WERI-Rb-1 (cell line): Measurements from ENCODE around the gene TGIF1.
"Not testable (repeated sequence)": the region's sequence is repeated elsewhere in the genome, so short reads cannot be mapped to it uniquely, and the experiment has no call there.

Experiments used
- DNase-seq: peaks from one replicate; pipeline ENCODE4 v3.0.0-alpha.2; 2020
- H3K27ac ChIP-seq: fragments of 250-450 bp; sonication (Bioruptor Pico); 2 replicates; pipeline ENCODE4 v1.5.1; 2020; ENCODE audit warnings: mild to moderate bottlenecking, moderate library complexity
- H3K27me3 ChIP-seq: fragments of 250-450 bp; sonication (Bioruptor Pico); 2 replicates; pipeline ENCODE4 v1.5.1; 2021; ENCODE audit warnings: mild to moderate bottlenecking, low read depth, moderate library complexity; ENCODE audit not compliant: insufficient read depth, severe bottlenecking
- H3K36me3 ChIP-seq: fragments of 250-450 bp; sonication (Bioruptor Pico); 2 replicates; pipeline ENCODE4 v1.5.1; 2020; ENCODE audit warnings: mild to moderate bottlenecking, moderate library complexity
- H3K4me3 ChIP-seq: 2 replicates; pipeline ENCODE4 v1.5.1; 2011; ENCODE audit warnings: low read depth, mild to moderate bottlenecking, control low read depth, low read length
- H3K9me3 ChIP-seq: fragments of 250-450 bp; sonication (Bioruptor Pico); 2 replicates; pipeline ENCODE4 v1.5.1; 2021; ENCODE audit warnings: mild to moderate bottlenecking, moderate library complexity; ENCODE audit not compliant: severe bottlenecking
- CTCF ChIP-seq: IDR thresholded peaks from 2 replicates; pipeline ENCODE4 v1.5.1; 2011; ENCODE audit warnings: low read depth, mild to moderate bottlenecking, control low read depth, inconsistent platforms, low read length

Gene TGIF1

GRCh38 chr18:3408107-3408506 lies 41.9 kb upstream of the TGIF1 start:
- no peaks in the 10 kb centered on the region for H3K27me3 ChIP-seq
- H3K4me3 ChIP-seq, result no peak overlapping the region
- H3K36me3 ChIP-seq, result no peaks in the 10 kb centered on the region
- DNase-seq, result no peak
- H3K27ac ChIP-seq, result no peak overlapping the region
- peaks cover 5% of the 10 kb centered on the region for H3K9me3 ChIP-seq
- TF ChIP-seq CTCF, result no peak

DNA sequence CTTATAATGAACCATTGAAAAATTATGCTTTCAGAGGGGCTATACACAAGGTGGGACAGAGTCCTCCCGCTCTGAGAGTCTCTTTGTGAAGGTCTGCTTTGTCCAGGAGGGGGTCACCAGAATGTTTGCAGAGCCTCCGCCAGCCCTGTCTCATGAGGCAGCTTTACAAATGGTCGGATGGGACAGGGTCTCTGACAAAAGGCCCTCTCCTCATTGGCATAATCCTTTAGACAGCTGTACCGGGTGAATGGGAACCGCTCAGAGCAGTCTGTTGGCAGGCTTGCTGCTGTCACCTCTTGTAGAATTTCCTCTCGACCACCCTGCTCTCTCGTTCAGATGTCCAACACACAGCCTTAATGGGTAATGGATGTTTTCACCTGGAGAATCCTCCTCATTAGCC lies 40.2 kb upstream of the TGIF1 start:
- H3K36me3 ChIP-seq, result no peaks in the 10 kb centered on the region
- H3K27me3 ChIP-seq, result no peaks in the 10 kb centered on the region
- no peak overlapping the region for H3K27ac ChIP-seq
- peaks cover 3% of the 10 kb centered on the region for H3K9me3 ChIP-seq
- no peak overlapping the region for H3K4me3 ChIP-seq
- no peak for TF ChIP-seq CTCF
- DNase-seq, result no peak

DNA sequence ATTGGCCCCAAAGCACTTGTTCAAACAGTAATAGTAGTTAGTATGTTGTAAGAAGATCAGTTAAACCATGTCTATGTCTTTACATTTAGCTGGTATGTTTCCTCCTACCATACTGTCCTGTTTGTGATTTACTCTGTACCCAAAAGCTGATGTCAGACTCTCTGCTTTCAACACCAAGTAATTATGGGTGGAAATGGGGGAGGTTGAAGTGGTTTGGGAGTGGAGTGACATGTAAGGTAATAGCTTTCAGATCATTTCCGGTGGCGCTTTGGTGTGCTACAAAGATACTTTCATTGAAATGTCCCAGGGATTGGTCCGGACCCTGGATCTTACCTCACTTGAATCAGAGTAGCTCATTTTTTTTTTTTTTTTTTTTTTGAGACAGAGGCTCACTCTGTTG lies 39.7 kb upstream of the TGIF1 start:
- H3K36me3 ChIP-seq, result no peaks in the 10 kb centered on the region
- no peak for TF ChIP-seq CTCF
- no peaks in the 10 kb centered on the region for H3K9me3 ChIP-seq
- H3K27ac ChIP-seq, result no peak overlapping the region
- no peak for DNase-seq
- H3K27me3 ChIP-seq, result no peaks in the 10 kb centered on the region
- H3K4me3 ChIP-seq, result no peak overlapping the region

DNA sequence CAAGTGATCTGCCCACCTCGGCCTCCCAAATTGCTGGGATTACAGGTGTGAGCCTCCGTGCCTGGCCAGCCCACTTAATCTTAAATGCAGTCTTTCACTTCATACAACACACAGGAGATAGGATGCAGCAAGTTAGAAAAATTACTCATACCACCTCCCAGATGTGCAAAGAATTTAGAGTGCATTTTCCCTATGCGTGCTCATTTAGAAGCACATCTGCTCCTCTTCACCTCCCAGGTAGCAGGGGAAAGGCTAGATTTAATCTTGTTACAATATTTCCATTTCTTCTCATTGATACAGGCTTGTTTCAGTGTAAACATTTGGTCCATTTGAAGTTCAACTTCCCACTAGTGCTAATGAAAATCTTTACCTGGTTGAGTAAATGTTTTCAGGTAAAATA lies 39.1 kb upstream of the TGIF1 start:
- not testable (repeated sequence) for H3K36me3 ChIP-seq, H3K4me3 ChIP-seq, H3K9me3 ChIP-seq, H3K27me3 ChIP-seq, H3K27ac ChIP-seq, DNase-seq

DNA sequence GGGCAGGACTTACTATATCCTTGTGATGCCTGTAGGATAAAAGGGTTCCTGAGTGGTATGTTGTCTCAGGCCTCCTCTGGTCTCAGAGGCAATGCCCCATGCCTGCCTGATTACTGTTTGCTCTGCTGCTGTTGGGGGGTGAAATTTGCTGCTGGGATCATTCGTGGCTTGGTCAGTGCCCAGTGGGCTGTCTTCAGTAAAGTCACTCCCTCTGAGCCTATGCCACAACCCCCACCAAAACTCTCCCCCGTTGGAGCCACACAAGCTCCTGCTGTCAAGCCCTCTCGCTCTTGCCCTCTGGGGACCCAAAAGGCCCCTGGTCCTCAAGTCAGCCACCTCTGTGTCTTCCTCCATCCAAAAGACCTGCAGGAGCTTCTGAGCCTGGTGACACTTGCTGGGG lies 38.6 kb upstream of the TGIF1 start:
- no peak for DNase-seq
- no peaks in the 10 kb centered on the region for H3K9me3 ChIP-seq
- H3K4me3 ChIP-seq, result no peak overlapping the region
- no peaks in the 10 kb centered on the region for H3K27me3 ChIP-seq
- H3K27ac ChIP-seq, result no peak overlapping the region
- no peaks in the 10 kb centered on the region for H3K36me3 ChIP-seq
- TF ChIP-seq CTCF, result no peak

DNA sequence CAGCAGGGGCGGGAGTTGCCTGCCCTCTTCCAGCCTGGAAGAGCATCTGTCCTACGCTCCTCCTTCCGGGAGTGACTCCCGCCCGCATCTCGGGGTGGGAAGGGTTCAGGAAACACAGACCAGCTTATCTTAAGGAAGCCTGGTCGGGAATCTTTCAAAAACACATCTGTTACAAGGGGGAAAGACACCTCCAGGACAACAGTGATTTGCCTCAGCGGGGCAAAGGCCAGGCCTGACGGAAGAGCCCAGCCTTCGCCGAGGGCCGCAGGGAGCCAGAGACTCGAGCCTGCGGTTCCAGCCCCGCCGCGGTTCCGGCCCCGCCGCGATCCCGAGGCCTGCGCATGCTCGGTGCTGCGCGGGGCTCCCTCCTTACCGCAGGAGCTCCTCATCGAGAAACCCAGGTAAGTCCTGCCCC lies 38.1 kb upstream of the TGIF1 start:
- no peak for TF ChIP-seq CTCF
- Histone ChIP-seq H3K27ac (no peak overlapping the region), H3K9me3 (no peaks in the 10 kb centered on the region), H3K4me3 (no peak overlapping the region), H3K27me3 (no peaks in the 10 kb centered on the region), H3K36me3 (no peaks in the 10 kb centered on the region)
- DNase-seq, result no peak

- not testable (repeated sequence) for H3K36me3 ChIP-seq, H3K4me3 ChIP-seq, DNase-seq, H3K27me3 ChIP-seq, H3K27ac ChIP-seq, H3K9me3 ChIP-seq
These were observed 37.4 kb upstream of the TGIF1 start for GRCh38 chr18:3412528-3412927.
